NCI-H1930 (cell line): Measurements from ENCODE around the gene HSPA1L.
"Not testable (repeated sequence)": the region's sequence is repeated elsewhere in the genome, so short reads cannot be mapped to it uniquely, and the experiment has no call there.

Experiments
- DNase-seq, 2 experiments: peaks; one replicate each; lab custom pipeline; 2025; lab: John Stamatoyannopoulos, UW

Gene HSPA1L

DNA sequence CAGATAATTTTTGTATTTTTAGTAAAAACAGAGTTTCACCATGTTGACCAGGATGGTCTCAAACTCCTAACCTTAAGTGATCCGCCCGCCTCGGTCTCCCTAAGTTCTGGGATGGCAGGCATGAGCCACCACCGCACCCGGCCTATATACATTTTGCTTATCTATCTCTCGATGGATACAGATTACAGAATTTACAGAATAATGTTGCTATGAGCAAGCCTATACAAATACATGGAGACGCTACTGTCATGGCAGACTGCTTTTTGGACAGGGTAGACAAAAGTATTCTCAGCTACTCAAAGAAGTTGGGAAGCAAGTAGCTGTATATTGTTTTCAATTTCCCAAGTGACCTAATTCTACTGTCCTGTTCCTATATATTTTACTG is 1.6 kb downstream of the HSPA1L start:
- DNase-seq = no peak

DNA sequence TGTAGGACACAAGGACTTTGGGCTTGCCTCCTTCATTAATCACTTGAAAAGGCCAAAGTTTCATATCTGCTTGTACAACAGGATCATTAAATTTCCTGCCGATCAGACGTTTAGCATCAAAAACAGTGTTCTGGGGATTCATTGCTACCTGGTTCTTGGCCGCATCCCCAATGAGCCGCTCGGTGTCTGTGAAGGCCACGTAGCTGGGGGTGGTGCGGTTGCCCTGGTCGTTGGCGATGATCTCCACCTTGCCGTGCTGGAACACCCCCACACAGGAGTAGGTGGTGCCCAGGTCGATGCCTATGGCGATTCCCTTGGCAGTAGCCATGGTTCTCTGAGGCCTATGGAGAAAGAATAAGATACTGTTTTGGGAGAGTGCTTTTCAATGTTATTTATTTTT is 3.4 kb downstream of the HSPA1L start:
- DNase-seq = no peak

DNA sequence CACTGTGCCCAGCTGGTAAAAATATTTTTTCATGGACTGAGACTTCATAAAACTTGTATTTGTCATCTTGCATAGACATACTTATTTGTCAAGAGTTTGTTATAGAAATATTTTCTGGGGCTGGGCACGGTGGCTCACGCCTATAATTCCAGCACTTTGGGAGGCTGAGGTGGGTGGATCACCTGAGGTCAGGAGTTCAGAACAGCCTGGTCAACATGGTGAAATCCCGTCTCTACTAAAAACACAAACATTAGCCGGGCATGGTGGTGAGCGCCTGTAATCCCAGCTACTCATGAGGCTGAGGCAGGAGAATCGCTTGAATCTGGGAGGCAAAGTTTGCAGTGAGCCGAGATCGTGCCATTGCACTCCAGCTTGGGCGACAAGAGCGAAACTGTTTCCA is 6.5 kb downstream of the HSPA1L start:
- not testable (repeated sequence) for DNase-seq

DNA sequence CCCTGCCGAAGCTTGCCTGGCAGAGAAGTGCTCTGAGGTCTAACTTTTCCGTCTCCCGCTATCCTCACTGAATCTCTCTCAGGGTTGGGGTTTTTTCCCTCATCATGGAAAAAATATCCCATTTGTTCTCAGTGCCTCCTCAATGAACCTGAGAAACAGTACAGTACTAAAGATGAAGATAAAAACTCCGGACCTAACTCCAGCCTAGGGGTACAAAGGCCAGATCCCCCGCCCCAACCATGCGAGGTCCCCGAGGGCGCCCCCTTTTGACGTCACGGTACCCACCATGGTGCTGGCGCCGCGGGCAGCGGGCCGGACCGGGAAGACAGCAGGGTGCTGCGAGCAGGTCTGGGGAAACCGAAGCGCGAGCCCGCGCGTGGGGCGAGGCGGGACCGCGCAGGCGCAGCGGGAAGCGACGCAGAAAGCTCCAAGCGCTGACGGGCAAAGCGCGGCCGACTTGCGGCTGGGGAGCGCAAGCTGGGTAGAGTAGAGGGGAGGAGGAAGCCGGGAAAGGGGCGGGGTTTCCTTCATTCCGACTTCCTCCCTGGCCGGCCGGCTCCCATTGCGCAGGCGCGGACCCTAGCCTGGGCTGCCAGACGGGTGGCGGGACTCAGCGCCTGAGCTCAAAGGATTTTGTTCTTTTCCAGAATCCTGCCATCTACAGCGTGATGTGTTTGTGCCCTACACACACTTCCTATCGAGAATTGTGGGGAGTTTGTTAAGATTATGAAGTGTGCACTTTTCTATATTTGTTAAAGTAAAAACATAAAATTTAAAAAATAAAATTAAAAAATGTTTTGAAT is 8.4 kb downstream of the HSPA1L start, which contains the start of gene LSM2:
Gene LSM2 (minus strand): TSS at position 497 of the 803 bp plus-strand sequence. CDS start 209 bp downstream, at position 288.
- DNase-seq = peak; percentile 93 to 95

DNA sequence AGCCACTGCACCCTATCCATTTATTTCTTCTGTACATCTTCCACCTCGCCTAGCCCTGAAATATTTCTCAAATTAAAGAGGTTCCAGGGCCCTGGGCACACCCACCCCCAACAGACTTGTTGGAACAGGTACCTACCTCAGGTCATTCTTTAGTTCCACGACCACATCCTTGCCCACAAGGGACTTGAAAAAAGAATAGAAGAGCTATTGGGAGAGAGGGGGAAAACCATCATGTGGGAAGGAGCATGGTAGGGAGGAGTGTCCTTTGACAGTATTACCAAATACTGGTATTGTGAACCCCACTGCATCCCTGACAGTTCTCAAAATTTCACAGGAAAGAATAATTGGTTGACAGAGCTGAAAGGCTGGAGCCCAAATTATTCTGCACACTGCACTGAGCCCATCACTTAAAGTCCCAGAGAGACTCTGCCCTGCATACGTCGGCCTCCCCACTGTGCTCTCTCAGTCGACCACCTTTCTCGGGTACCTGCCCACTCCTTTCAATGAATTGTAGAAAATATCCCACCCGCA is 9.1 kb downstream of the HSPA1L start:
- DNase-seq = no peak

DNA sequence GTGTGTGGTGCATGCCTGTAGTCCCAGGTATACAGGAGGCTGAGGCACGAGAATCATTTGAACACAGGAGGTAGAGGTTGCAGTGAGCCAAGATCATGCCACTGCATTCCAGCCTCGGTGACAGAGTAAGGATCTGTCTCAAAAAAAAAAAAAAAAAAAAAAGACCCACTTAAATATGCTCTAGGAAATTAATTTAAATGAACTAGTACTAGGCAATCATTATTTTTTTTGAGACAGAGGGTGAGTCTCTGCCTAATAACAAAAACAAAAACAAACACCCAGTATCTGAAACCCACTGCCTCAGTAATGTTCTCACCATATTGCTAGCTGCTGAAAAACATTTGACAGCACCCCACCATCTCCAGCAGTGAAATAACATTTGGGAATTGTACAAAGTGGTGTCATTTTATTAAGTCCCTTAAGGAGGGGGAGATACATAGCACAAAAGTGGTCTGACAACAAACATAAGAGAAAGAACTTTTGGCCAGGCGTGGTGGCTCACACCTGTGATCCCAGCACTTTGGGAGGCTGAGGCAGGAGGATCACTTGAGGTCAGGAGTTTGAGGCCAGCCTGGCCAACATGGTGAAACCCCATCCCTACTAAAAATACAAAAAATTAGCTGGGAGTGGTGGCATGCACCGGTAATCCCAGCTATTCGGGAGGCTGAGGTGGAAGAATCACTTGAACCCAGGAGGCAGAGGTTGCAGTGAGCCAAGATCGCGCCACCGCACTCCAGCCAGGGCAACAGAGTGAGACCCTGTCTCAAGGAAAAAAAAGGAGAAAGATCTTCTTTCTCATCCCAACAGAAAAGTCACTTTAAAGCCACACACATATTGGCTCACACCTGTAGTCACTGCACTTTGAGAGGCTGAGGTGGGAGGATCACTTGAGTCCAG is 13.8 kb downstream of the HSPA1L start:
- not testable (repeated sequence) for DNase-seq

DNA sequence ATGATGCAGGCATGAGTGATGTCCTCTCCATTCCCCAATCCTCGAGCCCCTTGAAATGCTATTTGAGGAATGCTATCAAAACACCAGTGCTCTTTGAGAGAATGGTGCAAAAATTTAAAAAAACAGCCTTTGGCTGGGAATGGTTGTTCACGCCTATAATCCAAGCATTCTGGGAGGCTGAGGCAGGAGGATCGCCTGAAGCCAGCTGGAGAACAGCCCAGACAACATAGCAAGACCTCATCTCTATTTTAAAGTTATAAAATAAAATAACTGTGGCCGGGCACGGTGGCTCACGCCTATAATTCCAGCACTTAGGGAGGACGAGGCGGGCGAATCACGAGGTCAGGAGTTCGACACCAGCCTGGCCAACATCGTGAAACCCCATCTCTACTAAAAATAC is 15.3 kb downstream of the HSPA1L start:
- DNase-seq = no peak

DNA sequence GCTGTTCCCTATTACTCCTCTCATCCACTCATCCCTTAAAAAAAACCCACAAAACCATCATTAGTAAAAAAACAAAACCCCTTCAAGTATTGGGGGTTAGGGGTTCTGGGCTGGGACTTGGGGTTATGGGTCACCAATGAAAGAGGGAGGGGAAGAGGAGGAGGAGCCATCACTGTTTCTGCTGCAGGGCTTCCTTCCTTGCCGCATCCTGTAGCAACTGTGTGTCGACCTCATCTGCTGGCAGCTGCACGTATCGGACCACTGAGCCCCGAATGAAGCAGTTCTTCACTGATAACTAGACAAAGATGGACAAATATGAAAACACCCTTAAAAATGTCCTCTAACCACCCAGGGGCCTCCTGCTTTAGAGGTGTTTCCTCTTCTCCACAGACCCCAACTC is 17.5 kb downstream of the HSPA1L start:
- DNase-seq = no peak

DNA sequence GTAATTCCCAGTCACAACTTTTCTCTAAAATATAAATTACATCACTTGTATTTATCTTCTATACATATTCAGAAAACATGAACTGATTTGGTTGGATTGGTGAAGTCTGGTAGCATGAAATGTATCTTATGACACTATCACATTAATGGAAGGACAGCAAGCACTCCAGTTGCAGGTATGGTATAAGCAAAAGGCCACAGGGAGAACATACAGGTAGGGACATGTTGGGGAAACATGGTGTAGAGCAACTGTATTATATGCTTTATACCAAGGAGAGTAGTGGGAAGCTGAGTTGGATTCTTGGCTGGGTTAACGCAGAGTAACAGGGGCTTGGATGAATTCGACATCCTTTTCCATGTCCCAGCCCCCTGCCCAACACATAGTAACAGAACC is 18.1 kb downstream of the HSPA1L start:
- no peak for DNase-seq

DNA sequence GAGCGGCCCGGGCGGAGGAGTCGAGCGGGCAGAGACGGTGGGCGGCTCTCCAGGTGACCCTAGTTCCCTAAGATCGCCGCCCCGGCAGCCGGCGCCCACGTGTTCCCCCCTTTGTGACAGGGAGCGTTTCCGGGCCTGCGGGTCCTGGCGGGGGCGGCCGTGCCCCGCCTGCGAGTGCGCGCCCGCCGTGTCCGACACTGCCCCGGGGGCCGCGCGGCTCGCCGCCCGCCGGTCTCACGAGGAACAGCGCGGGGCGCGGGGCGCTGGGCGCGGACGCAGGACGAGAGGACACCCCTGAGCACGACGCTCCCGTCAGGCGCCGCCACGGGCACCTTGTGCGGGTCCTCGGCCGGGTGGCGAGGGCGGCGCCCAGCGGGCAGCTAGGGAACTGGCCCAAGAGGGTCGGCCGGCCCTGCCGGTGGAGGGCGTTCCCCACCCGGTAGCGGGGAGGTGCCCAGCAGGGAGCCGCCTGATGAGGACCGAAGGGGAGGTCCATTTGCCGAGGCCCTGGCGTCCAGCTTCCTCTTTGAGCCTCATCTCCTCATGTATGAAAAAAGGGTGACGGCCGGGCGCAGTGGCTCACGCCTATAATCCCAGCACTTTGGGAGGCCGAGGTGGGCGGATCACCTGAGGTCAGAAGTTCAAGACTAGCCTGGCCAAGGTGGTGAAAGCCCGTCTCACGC is 19.3 kb downstream of the HSPA1L start, which contains the start of gene VARS1:
Gene VARS1 (minus strand): TSS at position 137 of the 683 bp plus-strand sequence. CDS start 535 bp downstream, outside the sequence.
- peak; percentile 66 to 87 for DNase-seq

DNA sequence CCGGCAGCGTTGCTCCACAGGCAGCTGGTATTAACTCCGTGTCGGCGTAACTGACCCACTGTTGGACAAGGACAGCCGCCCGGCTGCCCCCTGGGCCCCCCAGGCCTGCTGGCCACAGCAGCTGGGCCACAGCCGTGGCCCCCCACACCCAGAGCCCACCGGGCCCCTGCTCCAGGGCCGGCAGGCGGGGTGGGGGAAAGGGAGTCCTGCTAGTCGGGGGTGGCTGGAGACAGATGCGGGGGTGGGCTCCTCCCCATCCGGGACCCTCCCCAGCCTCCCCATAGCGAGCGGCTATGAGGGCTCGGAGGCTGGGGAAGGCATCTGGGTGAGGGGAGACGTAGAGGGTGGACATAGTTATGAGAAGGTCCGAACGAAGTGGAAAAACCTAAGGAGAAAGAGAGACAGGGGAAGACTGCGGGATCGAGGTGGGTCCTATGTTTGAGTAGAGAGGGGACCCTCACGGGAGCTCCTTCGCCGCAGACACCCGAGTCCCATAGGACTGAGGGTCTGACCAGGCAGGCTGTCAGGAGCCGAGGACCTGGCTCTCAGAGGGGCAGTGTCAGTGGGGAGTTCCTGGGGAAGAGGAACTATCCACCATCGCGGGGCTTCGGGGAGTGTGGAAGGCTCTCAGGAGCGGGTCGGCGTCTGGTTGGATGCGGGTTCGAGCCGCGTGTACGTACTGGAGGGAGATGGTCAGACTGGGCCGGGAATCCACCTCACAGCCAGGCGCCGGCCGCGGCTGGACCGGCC is 20.0 kb downstream of the HSPA1L start:
- DNase-seq = no peak

DNA sequence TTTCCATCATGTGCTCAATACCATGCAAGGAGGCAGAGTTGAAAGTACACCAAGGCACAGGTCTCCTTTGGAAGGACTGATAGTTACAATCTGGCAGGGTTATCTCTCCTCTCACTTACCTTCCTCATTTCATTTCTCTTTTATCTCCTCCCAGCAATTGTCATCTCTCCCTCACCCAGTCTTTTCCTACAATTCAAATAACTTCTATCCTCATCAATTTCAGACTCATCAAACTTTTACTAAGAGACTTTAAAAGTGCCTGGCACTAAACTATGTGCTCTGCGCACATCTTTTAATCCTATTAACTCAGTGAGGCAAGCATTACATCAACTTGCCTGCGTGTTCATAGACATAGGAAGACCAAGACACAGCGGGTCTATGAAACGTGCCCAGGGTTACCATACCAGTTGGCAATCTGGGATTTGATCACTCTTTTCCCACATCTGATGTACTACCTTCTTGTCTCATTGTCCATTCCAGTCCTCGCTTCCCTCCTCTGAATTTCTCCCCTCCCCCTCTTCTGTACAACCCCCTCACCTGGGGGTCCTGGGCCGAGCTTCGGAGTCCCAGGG is 20.7 kb downstream of the HSPA1L start:
- DNase-seq = no peak

DNA sequence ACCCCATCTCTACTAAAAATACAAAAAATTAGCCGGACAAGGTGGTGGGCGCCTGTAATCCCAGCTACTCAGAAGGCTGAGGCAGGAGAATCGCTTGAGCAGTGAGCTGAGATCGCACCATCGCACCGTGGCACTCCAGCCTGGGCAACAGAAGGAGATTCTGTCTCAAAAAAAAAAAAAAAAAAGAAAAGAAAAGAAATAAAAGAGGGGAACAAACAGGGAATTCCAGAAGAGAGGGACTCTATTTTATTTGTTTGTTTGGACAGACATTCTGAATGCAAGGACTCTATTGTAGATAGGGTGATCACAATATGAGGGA is 21.2 kb downstream of the HSPA1L start:
- not testable (repeated sequence) for DNase-seq

DNA sequence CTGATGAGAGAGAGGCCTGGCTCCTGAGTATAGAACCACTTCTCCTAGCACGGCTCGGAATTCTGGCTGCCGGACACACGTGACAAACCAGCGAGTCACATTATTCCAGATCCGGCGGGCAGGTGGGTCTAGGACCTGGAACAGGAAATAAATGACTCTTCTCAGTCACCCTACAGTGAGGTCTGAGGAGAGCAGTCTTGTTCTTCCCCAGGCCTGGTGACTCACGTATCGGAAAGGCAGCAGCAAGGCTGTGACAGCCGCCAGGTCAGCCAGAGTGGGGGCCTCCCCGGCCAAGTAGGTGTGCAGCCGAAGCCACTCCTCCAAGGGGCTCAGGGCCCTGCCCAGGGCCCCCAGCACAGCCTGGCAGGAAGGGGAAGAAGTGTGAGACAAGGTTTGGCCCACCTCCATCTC is 22.3 kb downstream of the HSPA1L start:
- no peak for DNase-seq

DNA sequence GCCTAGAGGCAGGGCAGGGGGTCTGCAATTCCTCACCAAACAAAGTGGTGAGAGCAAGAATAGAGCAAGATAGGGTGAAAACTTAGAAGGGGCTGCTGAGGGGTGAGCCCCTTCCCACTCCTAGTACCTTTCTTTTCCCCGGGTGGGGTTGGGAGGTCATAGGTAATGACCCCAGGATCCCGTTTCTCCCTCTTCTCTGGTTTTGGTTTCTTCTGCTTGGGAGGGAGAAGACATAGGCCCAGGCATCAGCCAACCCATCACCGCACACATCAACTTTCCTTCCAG is 23.1 kb downstream of the HSPA1L start:
- DNase-seq = no peak

DNA sequence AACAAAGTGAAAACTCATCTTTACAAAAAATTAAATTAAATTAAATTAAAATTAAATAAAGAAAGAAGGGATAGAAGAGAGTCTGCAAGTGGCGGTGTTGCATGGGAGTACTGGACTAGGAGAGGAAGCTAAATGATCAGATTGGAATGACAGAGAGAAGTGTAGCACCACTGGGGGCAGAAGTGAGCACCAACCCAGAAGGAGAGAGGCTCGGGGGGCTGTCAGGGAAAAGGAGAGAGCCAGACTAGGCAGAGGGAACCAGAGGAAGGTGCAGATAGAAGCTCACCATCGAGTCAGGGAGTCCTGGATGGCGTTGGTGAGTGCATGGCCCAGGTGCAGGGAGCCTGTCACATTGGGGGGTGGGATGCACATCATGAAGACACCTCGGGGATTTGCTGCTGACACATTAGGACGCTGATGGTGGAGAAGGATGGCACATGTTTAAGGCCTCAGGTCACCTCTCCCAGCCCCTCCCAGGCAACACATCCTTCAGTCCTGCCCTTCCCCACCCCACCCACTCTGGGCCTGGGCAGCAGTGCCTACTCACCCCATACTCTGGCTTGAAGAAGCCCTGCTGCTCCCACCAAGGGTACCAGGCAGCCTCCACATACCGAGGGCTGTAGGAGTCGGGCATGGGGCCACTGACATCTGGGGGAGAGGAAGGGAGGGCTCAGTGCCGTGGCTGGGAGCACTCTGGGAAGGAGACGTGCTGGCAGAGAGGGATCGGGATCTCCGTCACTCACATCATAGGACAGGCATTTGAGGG is 23.6 kb downstream of the HSPA1L start:
- peak in 1 of 2 experiments; percentile 11 for DNase-seq

DNA sequence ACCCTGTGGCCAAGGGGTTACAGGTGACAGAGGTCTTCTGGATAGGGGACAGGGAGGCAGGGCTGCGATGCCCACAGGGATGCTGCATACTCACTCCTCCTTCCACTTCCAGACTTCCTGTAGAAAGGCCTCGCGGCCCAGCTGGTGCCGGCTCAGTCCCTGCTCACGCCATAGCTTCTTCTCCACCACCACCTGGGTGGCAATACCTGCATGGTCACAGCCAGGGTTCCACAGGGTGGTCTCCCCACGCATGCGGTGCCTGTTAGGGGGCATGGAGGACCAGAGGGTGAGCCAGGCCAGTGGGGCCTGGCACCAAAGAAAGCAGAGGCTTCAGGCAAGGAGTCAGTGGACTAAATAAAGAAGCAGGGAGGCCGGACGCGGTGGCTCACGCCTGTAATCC is 29.6 kb downstream of the HSPA1L start:
- no peak for DNase-seq

DNA sequence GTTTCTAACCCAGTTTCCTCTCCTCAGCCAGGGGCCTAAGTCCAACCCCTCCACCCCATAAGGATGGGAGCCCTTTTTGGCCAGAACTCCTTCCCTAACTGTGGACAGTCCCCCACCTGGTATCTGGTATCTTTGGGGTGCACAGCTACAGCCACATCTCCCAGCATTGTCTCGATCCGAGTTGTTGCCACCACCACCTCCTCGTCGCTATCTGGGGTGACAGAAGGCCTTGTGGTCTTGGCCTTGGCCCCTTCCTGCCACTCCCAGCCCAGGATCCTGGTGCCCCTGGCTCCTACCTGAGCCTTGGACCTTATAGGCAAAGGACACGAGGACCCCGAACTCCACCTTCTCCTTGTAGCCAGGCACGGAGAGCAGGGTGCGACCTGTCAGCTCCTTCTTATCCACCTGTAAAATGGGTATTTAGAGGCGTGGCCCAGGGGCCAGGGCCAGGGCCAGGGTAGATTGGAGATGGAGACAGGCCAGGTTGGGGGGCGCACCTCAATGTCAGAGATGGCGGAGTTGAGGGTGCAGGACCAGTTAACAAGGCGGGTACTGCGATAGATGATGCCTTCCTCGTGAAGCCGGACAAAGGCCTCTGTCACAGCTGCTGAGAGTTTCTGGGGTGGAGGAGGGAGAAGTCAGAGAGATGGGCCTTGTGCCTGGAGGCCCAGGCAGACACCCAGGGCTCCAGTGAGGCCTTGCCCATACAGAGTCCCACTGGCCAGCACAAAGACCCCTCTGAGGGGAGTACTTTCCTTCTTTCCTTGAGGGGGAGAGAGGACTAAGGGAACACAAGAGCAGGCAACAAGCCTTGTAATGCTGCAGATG is 30.8 kb downstream of the HSPA1L start:
- DNase-seq = no peak

DNA sequence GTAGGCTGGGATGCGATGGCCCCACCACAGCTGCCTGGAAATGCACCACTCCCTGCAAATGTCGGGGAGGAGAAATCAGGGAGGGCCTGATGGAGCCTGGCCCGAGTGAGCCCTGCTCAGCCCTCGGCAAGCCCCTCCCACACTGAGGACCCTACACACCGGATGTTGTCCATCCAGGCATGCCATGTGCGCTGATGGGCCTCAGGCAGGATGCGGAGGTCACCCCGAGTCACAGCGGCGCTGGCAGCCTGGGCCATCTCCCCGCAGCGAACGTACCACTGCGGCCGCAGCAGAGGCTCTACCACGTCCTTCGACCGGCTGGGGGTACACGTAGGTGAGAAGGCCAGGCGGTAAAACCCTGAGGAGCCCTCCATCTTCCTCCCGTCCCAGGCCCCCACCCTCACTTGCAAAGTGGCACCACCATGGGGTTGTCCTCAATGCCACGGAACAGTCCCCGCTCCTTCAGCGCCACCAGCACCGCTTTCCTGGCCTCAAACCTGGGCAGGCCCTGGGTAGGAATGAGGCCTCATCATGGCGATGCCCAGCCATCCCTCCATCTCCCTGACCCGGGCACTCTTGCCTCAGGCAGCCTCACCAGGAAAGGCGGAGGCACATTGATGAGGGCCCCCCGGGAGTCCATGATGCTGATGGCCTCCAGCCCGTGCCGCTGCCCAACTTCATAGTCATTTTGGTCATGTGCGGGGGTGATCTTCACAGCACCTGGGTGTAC is 32.8 kb downstream of the HSPA1L start:
- DNase-seq = no peak
